Lung microvascular endothelial cell (primary cell): ENCODE measurements around the gene ADGRA1. TPM values are rescaled to one million over a fixed set of nuclear protein-coding genes. Genes with fewer than 3 reads are reported as not detected.

Source experiments
- DNase-seq, 2 donors: peaks; one replicate each; pipeline versions ENCODE4 v3.0.0 to v3.0.0-alpha.2; 2010; ENCODE audit warnings: low read depth in 2 of 2
- total RNA-seq: library from RNA; depleted of rRNA; stranded (reverse); fragments of >200 nt; gene quantifications from 2 replicates; pipeline ENCODE4 v1.2.1, GENCODE V29; 2014

ADGRA1 gene
- total RNA-seq, 1 donor from 2014 or later = under 0.01 TPM

DNA sequence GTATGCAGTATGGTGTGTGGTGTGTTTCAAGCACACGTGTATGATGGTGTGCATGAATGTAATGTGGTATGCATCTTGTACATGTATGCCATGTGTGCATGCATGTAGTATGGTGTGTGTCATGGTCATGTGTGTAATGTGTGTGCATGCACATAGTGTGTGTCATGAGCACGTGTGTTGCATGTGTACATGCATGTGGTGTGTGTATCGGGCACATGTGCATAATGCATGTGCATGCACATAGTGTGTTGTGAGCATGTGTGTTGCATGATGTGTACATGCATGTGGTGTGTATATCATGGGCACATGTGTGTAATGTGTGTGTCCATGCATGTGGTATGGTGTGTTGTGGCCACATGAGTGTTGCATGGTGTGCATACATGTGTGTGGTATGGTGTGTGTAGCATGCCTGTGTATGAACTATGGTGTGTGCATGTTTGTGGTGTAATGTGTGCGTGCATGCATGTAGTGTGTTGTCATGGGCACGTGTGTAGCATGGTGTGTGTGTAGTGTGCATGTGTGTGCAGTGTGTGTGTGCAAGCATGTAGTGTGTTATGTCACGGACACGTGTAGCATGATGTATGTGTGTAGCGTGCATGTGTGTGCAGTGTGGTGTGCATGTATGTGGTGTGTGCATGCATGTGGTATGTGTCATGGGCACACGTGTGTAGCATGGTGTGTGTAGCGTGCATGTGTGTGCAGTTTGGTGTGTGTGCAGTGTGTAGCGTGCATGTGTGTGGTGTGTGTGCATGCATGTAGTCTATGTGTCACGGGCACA is 89.8 kb downstream of the ADGRA1 start:
- no peak for DNase-seq

DNA sequence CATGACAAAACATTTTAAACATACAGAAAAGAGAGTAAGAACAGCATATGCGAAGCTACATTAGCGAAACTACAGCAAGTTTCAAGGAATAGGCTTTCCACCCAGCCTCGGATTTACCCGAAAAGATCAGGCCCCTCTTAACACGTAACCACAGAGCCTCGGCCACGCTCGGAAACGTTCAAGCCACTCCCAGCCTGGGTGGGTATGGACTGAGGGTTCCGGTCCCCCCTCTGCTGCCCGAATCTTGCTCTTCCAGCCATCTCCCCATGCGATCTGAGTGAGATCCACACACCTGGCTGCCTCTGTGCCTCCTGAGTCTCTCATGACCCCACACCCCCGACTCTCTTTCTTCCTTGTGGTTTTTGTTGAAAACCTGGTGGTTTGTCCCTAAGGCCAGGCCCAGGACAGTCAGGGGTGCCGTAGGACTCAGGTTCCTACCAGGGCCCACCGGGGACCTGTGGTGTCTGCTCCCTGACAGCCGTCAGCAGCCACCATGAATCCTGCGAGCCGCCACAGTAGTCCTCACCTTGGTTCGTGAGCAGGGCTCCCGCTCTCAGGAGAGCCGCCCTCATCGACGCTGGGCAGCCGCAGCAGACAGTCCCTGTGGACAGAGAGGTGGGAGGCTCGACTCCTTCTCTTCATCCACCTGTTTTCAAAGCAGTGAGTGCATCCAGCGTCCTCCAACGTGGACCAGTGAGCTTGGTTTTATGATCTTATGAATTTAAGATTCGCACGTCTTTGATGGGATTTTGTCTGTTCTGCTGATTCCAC is 90.8 kb downstream of the ADGRA1 start:
- DNase-seq = no peak

DNA sequence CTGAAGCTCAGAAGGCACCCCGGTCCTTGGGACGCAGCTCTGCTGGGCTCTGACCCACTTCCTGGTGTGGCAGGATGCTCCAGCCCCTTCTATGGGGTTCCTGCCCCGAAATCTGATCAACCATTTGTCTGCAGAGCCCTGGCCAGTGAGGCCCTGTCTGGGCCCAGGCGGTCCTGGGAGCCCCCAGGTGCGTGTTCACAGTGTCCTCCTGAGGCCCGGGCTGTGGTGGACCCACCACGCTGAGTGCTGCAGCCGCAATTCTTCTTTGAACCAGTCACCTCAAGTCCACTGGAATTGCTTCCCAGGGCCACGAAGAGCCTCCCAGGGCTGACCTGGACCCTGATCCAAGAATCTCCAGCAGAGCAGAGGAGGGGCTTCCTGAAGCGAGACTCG is 91.4 kb downstream of the ADGRA1 start:
- DNase-seq = no peak

DNA sequence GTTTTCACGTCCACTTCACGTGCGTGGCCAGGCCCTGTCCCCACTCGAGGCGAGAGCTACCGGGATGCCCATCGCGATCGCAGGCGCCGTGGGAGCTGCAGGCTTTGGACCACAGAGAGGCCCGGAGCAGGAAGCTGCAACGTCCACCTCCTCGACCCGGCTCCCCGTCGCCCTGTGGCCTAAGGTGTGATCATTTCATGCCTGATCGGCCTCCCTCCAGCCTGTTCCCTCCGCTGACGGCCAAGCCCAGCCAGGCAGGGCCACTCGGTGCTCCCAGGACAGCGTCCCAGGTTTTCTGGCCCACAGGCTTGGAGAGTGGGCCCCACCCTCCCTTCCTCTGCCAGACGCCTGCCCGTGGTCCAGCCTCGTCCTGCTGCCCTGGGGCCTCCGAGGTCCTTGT is 91.9 kb downstream of the ADGRA1 start:
- DNase-seq = no peak

DNA sequence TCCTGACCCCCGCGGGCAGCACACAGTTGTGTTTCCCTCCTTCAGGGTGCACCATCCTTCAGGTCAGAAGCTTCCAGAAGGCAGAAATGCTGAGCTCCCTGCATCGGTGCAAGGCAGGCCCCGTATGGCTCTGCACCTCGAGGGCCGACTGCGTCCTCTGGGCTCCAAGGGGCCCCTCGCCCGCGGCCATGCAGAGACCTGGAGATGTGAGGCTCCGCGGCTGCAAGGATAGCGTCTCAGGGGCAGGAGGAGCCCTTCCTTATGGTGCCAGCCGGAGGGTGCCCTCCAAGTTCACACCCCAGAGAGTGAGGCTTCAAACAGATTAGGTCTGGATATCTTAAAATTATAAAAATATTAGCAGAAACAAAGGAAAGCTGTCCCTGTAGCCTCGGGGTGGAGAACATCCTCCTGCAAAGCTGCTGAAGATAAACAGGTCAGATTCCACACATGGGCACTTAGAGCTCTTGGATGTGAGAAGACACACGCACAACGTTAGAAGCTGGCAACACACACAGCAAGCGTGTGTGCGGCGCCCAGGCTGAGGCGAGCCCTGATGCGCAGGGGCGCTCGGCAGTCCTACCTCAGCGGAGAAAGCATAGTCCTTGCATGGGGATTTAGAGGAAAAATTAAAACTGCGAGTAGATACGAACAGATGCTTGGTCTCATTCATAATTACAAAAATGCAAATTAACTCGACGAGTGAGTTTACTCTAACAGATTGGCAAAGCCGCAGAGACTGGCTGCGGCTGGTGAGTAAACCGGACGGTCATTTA is 92.7 kb downstream of the ADGRA1 start:
- DNase-seq = no peak

DNA sequence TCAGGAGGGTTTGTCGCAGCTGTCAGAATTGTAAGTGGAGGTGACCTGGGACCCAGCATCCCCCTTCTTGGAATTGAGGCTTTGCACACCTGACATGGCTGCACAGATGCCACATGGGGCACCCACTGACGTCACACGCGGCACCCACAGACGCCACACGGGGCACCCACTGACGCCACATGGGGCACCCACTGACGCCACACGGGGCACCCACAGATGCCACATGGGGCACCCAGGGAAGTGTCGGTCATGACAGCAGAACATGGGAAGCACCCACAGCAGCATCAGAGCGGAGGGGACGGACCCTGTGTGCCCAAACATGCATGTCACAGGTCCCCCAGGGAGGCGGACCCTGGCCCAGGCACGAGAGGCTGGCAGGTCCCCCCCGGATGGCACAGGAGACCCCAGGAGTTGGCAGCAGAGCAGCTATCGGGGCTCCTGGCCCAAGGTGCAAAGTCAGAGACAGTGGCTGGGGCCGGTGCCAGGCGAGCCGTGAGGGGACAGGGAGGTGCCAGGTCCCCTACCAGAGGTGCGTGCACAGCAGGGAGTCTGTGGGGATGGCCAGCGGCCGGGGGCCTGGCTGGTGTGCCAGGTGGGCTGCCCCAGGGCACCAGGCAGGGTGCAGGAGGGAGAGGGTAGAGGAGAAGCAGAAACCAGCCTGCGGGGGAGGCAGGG is 93.4 kb downstream of the ADGRA1 start:
- no peak for DNase-seq

Other genes with a start within 250 kb of the ADGRA1 start
- gene CFAP46, start 145.4 kb upstream of the ADGRA1 start, total RNA-seq = 0.20 and 0.44 TPM in 2 replicates
- gene KNDC1, start 72.3 kb downstream of the ADGRA1 start, total RNA-seq = 0.20 TPM in 1 of 2 replicates, not detected in the other
- gene UTF1, start 142.3 kb downstream of the ADGRA1 start, total RNA-seq = not detected in 2 replicates
- gene VENTX, start 149.9 kb downstream of the ADGRA1 start, total RNA-seq = not detected in 2 replicates
- 0.22 and 0.40 TPM in 2 replicates for gene ADAM8, start 188.9 kb downstream of the ADGRA1 start, total RNA-seq
- gene TUBGCP2, start 220.9 kb downstream of the ADGRA1 start, total RNA-seq = 32.0 and 35.3 TPM in 2 replicates
- 16.8 and 24.8 TPM in 2 replicates for gene ZNF511, start 221.0 kb downstream of the ADGRA1 start, total RNA-seq
- gene CALY, start 249.0 kb downstream of the ADGRA1 start, total RNA-seq = 0.22 TPM in 1 of 2 replicates, not detected in the other